RWPE2 (cell line): ENCODE results near the gene SERTAD1.

ENCODE experiments used
- ATAC-seq: fragments of 200-7000 bp; cut with Tn5 transposase; 3 replicates; pipeline ENCODE4 v1.9.1; 2021; ENCODE audit warnings: low read depth
- DNase-seq: peaks from one replicate; pipeline ENCODE4 v3.0.0-alpha.2; 2020; ENCODE audit warnings: low spot score
- H3K27ac ChIP-seq: fragments of 450-650 bp; 2 replicates; pipeline ENCODE4 v1.5.1; 2017; ENCODE audit warnings: mild to moderate bottlenecking; ENCODE audit not compliant: poor library complexity, severe bottlenecking
- H3K27me3 ChIP-seq: fragments of 250-450 bp; sonication (Bioruptor Pico); 2 replicates; pipeline ENCODE4 v1.5.1; 2021; ENCODE audit warnings: mild to moderate bottlenecking, moderate library complexity; ENCODE audit not compliant: insufficient read depth, poor library complexity, severe bottlenecking
- H3K36me3 ChIP-seq: fragments of 250-450 bp; sonication (Bioruptor Pico); 2 replicates; pipeline ENCODE4 v1.5.1; 2020; ENCODE audit warnings: low read depth, mild to moderate bottlenecking, moderate library complexity
- H3K4me1 ChIP-seq: fragments of 250-450 bp; sonication (Bioruptor Pico); 2 replicates; pipeline ENCODE4 v1.5.1; 2021; ENCODE audit warnings: mild to moderate bottlenecking, moderate library complexity; ENCODE audit not compliant: insufficient read depth, poor library complexity, severe bottlenecking
- H3K4me3 ChIP-seq: fragments of 250-450 bp; sonication (Bioruptor Pico); 2 replicates; pipeline ENCODE4 v1.5.1; 2021; ENCODE audit warnings: mild to moderate bottlenecking, moderate library complexity; ENCODE audit not compliant: severe bottlenecking
- H3K9me3 ChIP-seq: fragments of 250-450 bp; sonication (Bioruptor Pico); 2 replicates; pipeline ENCODE4 v1.5.1; 2021; ENCODE audit warnings: mild to moderate bottlenecking, moderate library complexity; ENCODE audit not compliant: severe bottlenecking
- CTCF ChIP-seq: fragments of 450-650 bp; IDR thresholded peaks from one replicate; pipeline ENCODE4 v1.5.1; 2017; ENCODE audit warnings: mild to moderate bottlenecking, moderate library complexity; ENCODE audit not compliant: poor library complexity, severe bottlenecking

The SERTAD1 gene

GRCh38 chr19:40397568-40397906 is 28.3 kb downstream of the SERTAD1 start:
- H3K4me1 ChIP-seq = peaks cover 7% of the 10 kb centered on the region
- ATAC-seq = no peak
- DNase-seq = no peak

GRCh38 chr19:40396886-40397567 is 28.8 kb downstream of the SERTAD1 start:
- TF ChIP-seq CTCF = no peak
- Histone ChIP-seq H3K36me3 (no peaks in the 10 kb centered on the region), H3K27ac (no peak overlapping the region), H3K9me3 (no peaks in the 10 kb centered on the region), H3K4me3 (no peak overlapping the region), H3K4me1 (peaks cover 8% of the 10 kb centered on the region), H3K27me3 (no peaks in the 10 kb centered on the region)
- DNase-seq = no peak
- ATAC-seq = no peak

More at GRCh38 chr19:40397568-40397906, 28.3 kb downstream of the SERTAD1 start:
- no peak for TF ChIP-seq CTCF
- Histone ChIP-seq H3K27me3 (no peaks in the 10 kb centered on the region), H3K36me3 (no peaks in the 10 kb centered on the region), H3K27ac (no peak overlapping the region), H3K4me3 (no peak overlapping the region), H3K9me3 (no peaks in the 10 kb centered on the region)

GRCh38 chr19:40395956-40396355 is 29.8 kb downstream of the SERTAD1 start:
- H3K27ac ChIP-seq = no peak overlapping the region
- no peaks in the 10 kb centered on the region for H3K36me3 ChIP-seq
- ATAC-seq (no peak), DNase-seq (no peak)
- no peak for TF ChIP-seq CTCF
- H3K9me3 ChIP-seq = no peaks in the 10 kb centered on the region
- H3K4me1 ChIP-seq = peaks cover 8% of the 10 kb centered on the region
- H3K4me3 ChIP-seq = no peak overlapping the region
- H3K27me3 ChIP-seq = no peaks in the 10 kb centered on the region

DNA sequence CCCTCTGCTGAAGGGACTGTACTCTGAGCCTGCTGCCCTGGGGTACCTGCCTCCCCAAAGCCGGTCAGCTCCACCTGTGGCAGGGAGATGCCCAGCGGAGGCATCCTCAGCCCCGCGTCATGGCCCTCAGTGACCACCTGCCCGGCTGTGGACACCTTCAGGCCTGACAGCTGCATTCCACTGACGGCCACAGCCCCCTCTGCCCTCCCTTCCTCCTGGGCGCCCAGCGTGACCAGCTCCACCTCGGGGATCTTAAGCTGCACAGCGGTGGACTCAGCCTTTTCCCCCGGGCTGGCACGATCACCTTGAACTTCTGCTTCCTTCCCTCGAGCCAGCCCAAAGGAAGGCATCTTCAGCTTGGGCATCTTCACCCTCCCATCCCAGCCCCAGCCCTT is 31.0 kb downstream of the SERTAD1 start:
- no peak for DNase-seq
- ATAC-seq = no peak
- Histone ChIP-seq H3K9me3 (no peaks in the 10 kb centered on the region), H3K36me3 (no peaks in the 10 kb centered on the region), H3K4me3 (no peak overlapping the region), H3K27ac (no peak overlapping the region), H3K4me1 (peaks cover 8% of the 10 kb centered on the region), H3K27me3 (no peaks in the 10 kb centered on the region)
- TF ChIP-seq CTCF = no peak

DNA sequence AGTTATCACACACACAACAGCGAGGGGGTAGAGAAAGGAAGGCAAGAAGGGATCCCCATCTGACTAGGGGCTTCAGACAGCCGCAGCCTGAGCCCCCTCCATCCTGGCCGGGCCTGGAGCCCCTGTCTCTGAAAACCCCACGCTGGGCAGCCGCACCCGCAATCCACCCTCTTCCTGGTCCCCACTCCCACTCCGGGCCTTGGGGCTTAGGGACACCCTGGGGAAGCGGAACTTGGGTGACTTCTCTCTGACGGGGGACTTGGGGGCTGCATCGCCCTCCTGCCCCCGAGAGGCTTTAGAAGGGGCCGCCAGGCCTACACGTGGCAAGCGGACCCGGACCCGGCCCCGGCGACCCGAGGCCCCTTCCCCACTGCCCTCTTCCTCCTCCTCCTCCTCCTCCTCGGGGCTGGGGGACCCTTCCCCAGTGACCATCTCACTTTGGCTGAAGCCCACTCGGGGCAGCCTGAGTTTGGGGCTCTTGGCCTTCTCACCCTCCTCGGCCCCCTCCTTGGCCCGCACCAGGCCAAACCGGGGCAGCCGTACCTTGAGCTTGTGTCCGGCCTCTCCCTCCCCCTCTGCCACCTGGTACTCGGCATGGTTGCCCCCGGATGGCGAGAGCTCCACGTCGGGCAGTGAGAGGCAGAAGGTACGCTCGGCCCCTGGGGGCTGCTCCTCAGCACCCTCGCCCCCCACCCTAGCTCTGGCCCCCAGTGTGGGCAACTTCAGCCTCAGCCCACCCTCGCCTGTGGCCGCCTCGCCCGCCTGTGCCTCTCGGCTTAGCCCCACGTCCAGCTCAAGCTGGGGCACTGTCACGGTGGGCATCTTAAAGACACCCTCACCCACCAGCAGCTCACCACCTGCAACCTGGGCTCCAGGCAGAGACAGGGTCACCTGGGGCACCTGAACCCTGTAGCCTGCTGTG is 31.6 kb downstream of the SERTAD1 start:
- ATAC-seq (no peak), DNase-seq (no peak)
- Histone ChIP-seq H3K27ac (no peak overlapping the region), H3K4me1 (peaks cover 8% of the 10 kb centered on the region), H3K36me3 (no peaks in the 10 kb centered on the region), H3K27me3 (no peaks in the 10 kb centered on the region), H3K4me3 (no peak overlapping the region), H3K9me3 (no peaks in the 10 kb centered on the region)
- TF ChIP-seq CTCF = no peak
